Measurements from ENCODE around the gene RBM20. TPM values are rescaled to one million over a fixed set of nuclear protein-coding genes. Genes with fewer than 3 reads are reported as not detected.
"Not testable (repeated sequence)": the region's sequence is repeated elsewhere in the genome, so short reads cannot be mapped to it uniquely, and the experiment has no call there.

Gene RBM20
- total and polyA plus RNA-seq, 2 experiments from 2014 or later, result not detected

DNA sequence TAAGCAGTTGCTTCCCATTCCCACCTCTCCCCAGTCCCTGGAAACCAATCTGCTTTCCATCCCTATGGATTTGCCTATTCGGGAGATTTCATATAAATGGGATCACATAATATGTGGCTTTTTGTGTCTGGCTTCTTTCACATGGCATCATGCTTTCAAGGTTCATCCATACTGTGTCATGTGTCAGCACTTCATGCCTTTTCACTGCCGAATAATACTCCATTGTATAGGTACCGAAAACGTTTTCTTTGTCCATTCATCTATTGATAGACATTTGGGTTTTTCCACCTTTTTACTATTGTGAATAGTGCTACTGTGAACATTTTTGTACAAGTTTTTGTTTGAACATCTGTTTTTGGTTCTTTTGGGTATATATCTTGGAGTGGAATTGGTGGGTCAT, 12.5 kb downstream of the RBM20 start:
- no peaks in the 10 kb centered on the region for H3K27me3 ChIP-seq (replicated peaks; ENCODE audit: insufficient read depth)
- no peak for TF ChIP-seq EZH2phosphoT487 (IDR thresholded peaks at IDR 0.05; ENCODE audit: insufficient read depth, low read depth)
- TF ChIP-seq EZH2 (IDR thresholded peaks at IDR 0.05; ENCODE audit: insufficient read depth, poor library complexity, severe bottlenecking), result no peak
- H3K4me1 ChIP-seq (ENCODE audit: insufficient read depth), result peaks cover 6% of the 10 kb centered on the region; the same call in 1 of the 2 replicates
- no peak overlapping the region for H3K4me2 ChIP-seq (ENCODE audit: unreplicated experiment)
- no peaks in the 10 kb centered on the region for H3K79me2 ChIP-seq (ENCODE audit: insufficient read depth)
- peaks cover 9% of the 10 kb centered on the region; the same call in 1 of the 2 replicates for H3F3A ChIP-seq (ENCODE audit: insufficient read depth)
- in situ Hi-C loops (cut with MboI), result no loop called here
- DNase-seq, result no peak
- H3K4me3 ChIP-seq, result no peak overlapping the region
- no peak overlapping the region for H2AFZ ChIP-seq
- no peaks in the 10 kb centered on the region for H3K9me2 ChIP-seq (ENCODE audit: insufficient read depth)
- H3K27ac ChIP-seq, result no peak overlapping the region
- no peak overlapping the region for H3K9ac ChIP-seq
- no peaks in the 10 kb centered on the region for H3K36me3 ChIP-seq (ENCODE audit: low read depth)
- 91 to 95% methylated on average over 4 of the region's 4 CpGs for WGBS, 2 experiments (ENCODE audit: low coverage in 1 of 2, low lambda C conversion rate in 2 of 2, missing lambda C conversion rate in 2 of 2)
- no peaks in the 10 kb centered on the region for H4K20me1 ChIP-seq (ENCODE audit: insufficient read depth)
- no peaks in the 10 kb centered on the region for H3K9me3 ChIP-seq (ENCODE audit: low read depth)

DNA sequence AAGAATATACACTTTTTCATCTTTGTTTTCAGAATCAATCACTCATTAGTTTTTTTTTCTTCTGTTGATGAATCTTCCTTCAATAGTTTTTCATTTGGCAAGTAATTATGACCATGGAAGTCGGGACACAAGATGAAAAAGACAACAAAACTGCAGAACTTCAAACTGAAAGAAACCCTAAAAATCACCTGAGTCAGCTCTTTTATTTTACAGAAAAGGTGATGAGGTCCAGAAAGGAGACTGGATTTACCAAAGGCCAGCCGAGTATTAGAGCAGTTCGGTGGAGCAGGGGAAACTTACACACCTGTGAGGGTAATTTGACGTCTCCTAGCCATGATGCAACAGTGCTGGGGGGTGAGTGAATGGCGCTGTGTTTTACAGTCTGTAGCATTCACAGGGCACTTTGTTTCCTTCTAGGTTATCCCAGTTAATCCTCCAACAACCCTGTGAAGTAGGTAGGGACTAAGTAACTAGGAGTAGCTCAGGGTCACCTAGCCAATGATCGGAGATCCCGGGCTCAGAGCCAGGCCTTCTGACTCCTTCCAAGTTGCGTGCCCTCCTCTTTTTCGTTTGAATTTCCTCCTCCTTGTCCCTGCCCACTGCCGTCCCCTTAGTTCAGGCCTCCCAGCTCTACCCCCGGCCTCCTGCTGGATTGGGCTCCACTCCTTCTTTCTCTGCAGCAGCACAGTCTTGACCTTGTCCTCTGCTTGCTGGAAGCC, 14.0 kb downstream of the RBM20 start:
- in situ Hi-C loops (cut with MboI), result no loop called here
- H3K4me2 ChIP-seq (ENCODE audit: unreplicated experiment), result no peak overlapping the region
- H3K9me2 ChIP-seq (ENCODE audit: insufficient read depth), result no peaks in the 10 kb centered on the region
- no peak overlapping the region for H2AFZ ChIP-seq
- TF ChIP-seq EZH2phosphoT487 (IDR thresholded peaks at IDR 0.05; ENCODE audit: insufficient read depth, low read depth) (no peak), EZH2 (IDR thresholded peaks at IDR 0.05; ENCODE audit: insufficient read depth, poor library complexity, severe bottlenecking) (no peak)
- no peak for DNase-seq
- H3K4me1 ChIP-seq (ENCODE audit: insufficient read depth), result no peaks in the 10 kb centered on the region
- no peak overlapping the region for H3K27ac ChIP-seq
- no peak overlapping the region for H3K4me3 ChIP-seq
- H4K20me1 ChIP-seq (ENCODE audit: insufficient read depth), result no peaks in the 10 kb centered on the region
- no peaks in the 10 kb centered on the region for H3K9me3 ChIP-seq (ENCODE audit: low read depth)
- 82 to 86% methylated on average over 11 of the region's 11 CpGs for WGBS, 2 experiments (ENCODE audit: low coverage in 1 of 2, low lambda C conversion rate in 2 of 2, missing lambda C conversion rate in 2 of 2)
- H3K27me3 ChIP-seq (replicated peaks; ENCODE audit: insufficient read depth), result no peaks in the 10 kb centered on the region
- no peaks in the 10 kb centered on the region for H3K36me3 ChIP-seq (ENCODE audit: low read depth)
- no peak overlapping the region for H3K9ac ChIP-seq
- no peaks in the 10 kb centered on the region for H3K79me2 ChIP-seq (ENCODE audit: insufficient read depth)
- H3F3A ChIP-seq (ENCODE audit: insufficient read depth), result no peaks in the 10 kb centered on the region

DNA sequence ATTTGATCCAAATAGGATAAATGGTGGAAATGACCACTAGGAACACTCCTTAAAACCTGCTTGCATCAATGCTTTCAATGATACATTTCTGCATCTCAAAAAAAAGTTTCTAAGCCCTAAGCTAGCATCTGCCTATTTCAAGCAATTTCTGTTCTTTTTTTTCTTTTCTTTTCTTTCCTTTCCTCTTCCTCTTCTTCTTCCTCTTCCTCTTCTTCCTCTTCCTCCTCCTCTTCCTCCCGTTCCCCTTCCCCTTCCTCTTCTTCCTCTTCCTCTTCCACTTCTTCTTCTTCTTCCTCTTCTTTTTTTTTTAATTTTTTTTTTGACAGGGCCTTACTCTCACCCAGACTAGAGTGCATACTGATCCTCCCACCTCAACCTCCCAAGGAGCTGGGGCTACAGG, 15.4 kb downstream of the RBM20 start:
- Histone ChIP-seq H3K4me2 (ENCODE audit: unreplicated experiment) (no peak overlapping the region), H3K36me3 (ENCODE audit: low read depth) (no peaks in the 10 kb centered on the region), H2AFZ (no peak overlapping the region), H3K79me2 (ENCODE audit: insufficient read depth) (no peaks in the 10 kb centered on the region), H3K27ac (no peak overlapping the region), H3K4me1 (ENCODE audit: insufficient read depth) (no peaks in the 10 kb centered on the region), H3K9me3 (ENCODE audit: low read depth) (no peaks in the 10 kb centered on the region), H3K9ac (no peak overlapping the region), H3F3A (ENCODE audit: insufficient read depth) (no peaks in the 10 kb centered on the region), H3K9me2 (ENCODE audit: insufficient read depth) (no peaks in the 10 kb centered on the region), H3K27me3 (replicated peaks; ENCODE audit: insufficient read depth) (no peaks in the 10 kb centered on the region), H4K20me1 (ENCODE audit: insufficient read depth) (no peaks in the 10 kb centered on the region), H3K4me3 (no peak overlapping the region)
- in situ Hi-C loops (cut with MboI), result no loop called here
- WGBS, 2 experiments (ENCODE audit: low coverage in 1 of 2, low lambda C conversion rate in 2 of 2, missing lambda C conversion rate in 2 of 2), result 46% methylated on average over 1 of the region's 1 CpG; no CpG with 5 or more reads in 1 of the 2 experiments
- TF ChIP-seq EZH2phosphoT487 (IDR thresholded peaks at IDR 0.05; ENCODE audit: insufficient read depth, low read depth) (no peak), EZH2 (IDR thresholded peaks at IDR 0.05; ENCODE audit: insufficient read depth, poor library complexity, severe bottlenecking) (no peak)
- no peak for DNase-seq

DNA sequence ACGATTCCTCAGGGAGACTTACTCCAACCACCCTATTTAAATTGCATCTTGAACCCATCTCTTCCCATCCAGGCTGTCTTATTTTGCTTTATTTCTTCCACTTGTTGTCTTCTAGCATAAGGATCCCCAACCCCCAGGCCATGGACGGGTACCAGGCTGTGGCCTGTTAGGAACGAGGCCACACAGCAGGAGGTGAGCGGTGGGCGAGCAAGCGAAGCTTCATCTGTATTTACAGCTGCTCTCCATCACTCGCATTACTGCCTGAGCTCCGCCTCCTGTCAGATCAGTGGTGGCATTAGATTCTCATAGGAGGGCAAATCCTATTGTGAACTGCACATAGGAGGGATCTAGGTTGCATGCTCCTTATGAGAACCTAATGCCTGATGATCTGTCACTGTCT, 16.2 kb downstream of the RBM20 start:
- H3K79me2 ChIP-seq (ENCODE audit: insufficient read depth); H3K27ac ChIP-seq; H2AFZ ChIP-seq; H3K4me1 ChIP-seq (ENCODE audit: insufficient read depth); H3K9me3 ChIP-seq (ENCODE audit: low read depth); H3K27me3 ChIP-seq (replicated peaks; ENCODE audit: insufficient read depth); H3K36me3 ChIP-seq (ENCODE audit: low read depth); H3K4me3 ChIP-seq; DNase-seq; H3K9me2 ChIP-seq (ENCODE audit: insufficient read depth); H3K9ac ChIP-seq; in situ Hi-C loops (cut with MboI); H3K4me2 ChIP-seq (ENCODE audit: unreplicated experiment); H3F3A ChIP-seq (ENCODE audit: insufficient read depth); H4K20me1 ChIP-seq (ENCODE audit: insufficient read depth): not testable (repeated sequence)
- 89 to 93% methylated on average over 8 of the region's 8 CpGs for WGBS, 2 experiments (ENCODE audit: low coverage in 1 of 2, low lambda C conversion rate in 2 of 2, missing lambda C conversion rate in 2 of 2)

DNA sequence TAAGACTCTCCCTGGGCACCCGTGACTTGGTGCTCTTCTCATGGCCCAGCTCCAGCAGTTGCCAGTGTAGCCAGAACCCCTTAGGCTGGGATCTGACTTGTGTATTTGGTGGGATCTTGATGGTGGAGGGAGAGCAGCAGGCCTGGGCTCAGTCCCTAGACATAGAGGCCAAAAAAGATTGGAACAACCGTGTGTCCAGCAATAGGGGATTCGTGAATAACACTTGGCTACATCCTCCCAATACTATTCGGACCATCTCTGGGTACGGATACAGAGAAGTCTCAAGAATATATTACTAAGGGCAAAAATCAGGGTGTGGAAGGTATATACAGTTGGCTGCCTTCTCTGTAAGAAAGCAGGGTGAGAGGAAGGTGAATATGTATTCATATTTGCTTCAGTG, 17.2 kb downstream of the RBM20 start:
- TF ChIP-seq EZH2 (IDR thresholded peaks at IDR 0.05; ENCODE audit: insufficient read depth, poor library complexity, severe bottlenecking), result no peak
- H3K4me2 ChIP-seq (ENCODE audit: unreplicated experiment), result no peak overlapping the region
- H3K9ac ChIP-seq, result no peak overlapping the region
- no peaks in the 10 kb centered on the region for H3K79me2 ChIP-seq (ENCODE audit: insufficient read depth)
- H3K27me3 ChIP-seq (replicated peaks; ENCODE audit: insufficient read depth), result no peaks in the 10 kb centered on the region
- in situ Hi-C loops (cut with MboI), result no loop called here
- H3K4me1 ChIP-seq (ENCODE audit: insufficient read depth), result peaks cover 6% of the 10 kb centered on the region
- no peaks in the 10 kb centered on the region for H3K9me3 ChIP-seq (ENCODE audit: low read depth)
- DNase-seq, result no peak
- no peaks in the 10 kb centered on the region for H3K36me3 ChIP-seq (ENCODE audit: low read depth)
- 0 out of 2 replicates have a peak, but pooled peaks cover 4% of the 10 kb centered on the region for H3F3A ChIP-seq (ENCODE audit: insufficient read depth)
- H3K27ac ChIP-seq, result no peak overlapping the region
- 85 to 88% methylated on average over 5 of the region's 5 CpGs for WGBS, 2 experiments (ENCODE audit: low coverage in 1 of 2, low lambda C conversion rate in 2 of 2, missing lambda C conversion rate in 2 of 2)
- H3K4me3 ChIP-seq, result no peak overlapping the region
- H2AFZ ChIP-seq, result no peak overlapping the region
- no peaks in the 10 kb centered on the region for H4K20me1 ChIP-seq (ENCODE audit: insufficient read depth)
- H3K9me2 ChIP-seq (ENCODE audit: insufficient read depth), result no peaks in the 10 kb centered on the region
